SK-N-SH treated with all-trans-retinoic acid at 6 μM for 48 hours (cell line): Measurements from ENCODE around the gene OCIAD2.

Experiments
- ISL1 ChIP-seq: fragments of 250-450 bp; sonication (Bioruptor Pico); IDR thresholded peaks from 2 replicates; pipeline ENCODE4 v2.1.2; 2022; ENCODE audit warnings: mild to moderate bottlenecking, moderate library complexity
- OSR1 ChIP-seq: fragments of 250-450 bp; sonication (Bioruptor Pico); IDR thresholded peaks from 2 replicates; pipeline ENCODE4 v1.8.0; 2022; ENCODE audit warnings: moderate library complexity, mild to moderate bottlenecking, inconsistent platforms
- PPARA ChIP-seq: fragments of 250-450 bp; sonication (Bioruptor Pico); IDR thresholded peaks from 2 replicates; pipeline ENCODE4 v1.5.0; 2020; ENCODE audit warnings: mild to moderate bottlenecking, borderline replicate concordance
- RARB ChIP-seq: fragments of 250-450 bp; sonication (Bioruptor Pico); IDR thresholded peaks from 2 replicates; pipeline ENCODE4 v1.8.0; 2021; ENCODE audit warnings: mild to moderate bottlenecking, moderate library complexity
- TCF4 ChIP-seq: fragments of 250-450 bp; sonication (Bioruptor Pico); IDR thresholded peaks from 2 replicates; pipeline ENCODE4 v1.8.0; 2021; ENCODE audit warnings: mild to moderate bottlenecking, moderate library complexity, borderline replicate concordance
- TOX ChIP-seq: fragments of 250-450 bp; sonication (Bioruptor Pico); IDR thresholded peaks from 2 replicates; pipeline ENCODE4 v1.8.0; 2021; ENCODE audit warnings: mild to moderate bottlenecking, moderate library complexity, borderline replicate concordance
- ZFP30 ChIP-seq: fragments of 450-650 bp; formaldehyde crosslinking; IDR thresholded peaks from 2 replicates; pipeline ENCODE4 v1.5.0; 2022; ENCODE audit warnings: mild to moderate bottlenecking, moderate library complexity
- ZNF565 ChIP-seq: fragments of 450-650 bp; formaldehyde crosslinking; conservative IDR thresholded peaks from 2 replicates; pipeline ENCODE4 v1.5.0; 2020; ENCODE audit warnings: low read depth, mild to moderate bottlenecking, moderate library complexity
- ZNF70 ChIP-seq: fragments of 450-650 bp; formaldehyde crosslinking; IDR thresholded peaks from 2 replicates; pipeline ENCODE4 v1.5.0; 2020; ENCODE audit warnings: mild to moderate bottlenecking, moderate library complexity
- TF ChIP-seq, protein P1 (sequence below): fragments of 250-450 bp; sonication (Bioruptor Pico); IDR thresholded peaks from 2 replicates; pipeline ENCODE4 v1.5.1; 2020; ENCODE audit warnings: low read depth, mild to moderate bottlenecking, moderate library complexity
- TF ChIP-seq, protein P2 (sequence below): fragments of 250-450 bp; sonication (Bioruptor Pico); IDR thresholded peaks from 2 replicates; pipeline ENCODE4 v1.8.0; 2021; ENCODE audit warnings: low read depth, mild to moderate bottlenecking, moderate library complexity, borderline replicate concordance

- no peak for TF ChIP-seq ISL1 (CRISPR knock-in tag)
- TF ChIP-seq TCF4: no peak
- TF ChIP-seq, protein P1, sequence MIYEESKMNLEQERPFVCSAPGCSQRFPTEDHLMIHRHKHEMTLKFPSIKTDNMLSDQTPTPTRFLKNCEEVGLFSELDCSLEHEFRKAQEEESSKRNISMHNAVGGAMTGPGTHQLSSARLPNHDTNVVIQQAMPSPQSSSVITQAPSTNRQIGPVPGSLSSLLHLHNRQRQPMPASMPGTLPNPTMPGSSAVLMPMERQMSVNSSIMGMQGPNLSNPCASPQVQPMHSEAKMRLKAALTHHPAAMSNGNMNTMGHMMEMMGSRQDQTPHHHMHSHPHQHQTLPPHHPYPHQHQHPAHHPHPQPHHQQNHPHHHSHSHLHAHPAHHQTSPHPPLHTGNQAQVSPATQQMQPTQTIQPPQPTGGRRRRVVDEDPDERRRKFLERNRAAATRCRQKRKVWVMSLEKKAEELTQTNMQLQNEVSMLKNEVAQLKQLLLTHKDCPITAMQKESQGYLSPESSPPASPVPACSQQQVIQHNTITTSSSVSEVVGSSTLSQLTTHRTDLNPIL (CRISPR knock-in tag): no peak
- TF ChIP-seq PPARA (CRISPR knock-in tag): no peak
- TF ChIP-seq, protein P2, sequence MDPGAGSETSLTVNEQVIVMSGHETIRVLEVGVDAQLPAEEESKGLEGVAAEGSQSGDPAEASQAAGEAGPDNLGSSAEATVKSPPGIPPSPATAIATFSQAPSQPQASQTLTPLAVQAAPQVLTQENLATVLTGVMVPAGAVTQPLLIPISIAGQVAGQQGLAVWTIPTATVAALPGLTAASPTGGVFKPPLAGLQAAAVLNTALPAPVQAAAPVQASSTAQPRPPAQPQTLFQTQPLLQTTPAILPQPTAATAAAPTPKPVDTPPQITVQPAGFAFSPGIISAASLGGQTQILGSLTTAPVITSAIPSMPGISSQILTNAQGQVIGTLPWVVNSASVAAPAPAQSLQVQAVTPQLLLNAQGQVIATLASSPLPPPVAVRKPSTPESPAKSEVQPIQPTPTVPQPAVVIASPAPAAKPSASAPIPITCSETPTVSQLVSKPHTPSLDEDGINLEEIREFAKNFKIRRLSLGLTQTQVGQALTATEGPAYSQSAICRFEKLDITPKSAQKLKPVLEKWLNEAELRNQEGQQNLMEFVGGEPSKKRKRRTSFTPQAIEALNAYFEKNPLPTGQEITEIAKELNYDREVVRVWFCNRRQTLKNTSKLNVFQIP (CRISPR knock-in tag): no peak
- TF ChIP-seq ZFP30: no peak
- no peak for TF ChIP-seq ZNF565 (CRISPR knock-in tag)
- TF ChIP-seq TOX (CRISPR knock-in tag): no peak
- TF ChIP-seq ZNF70 (CRISPR knock-in tag): no peak
- no peak for TF ChIP-seq OSR1 (CRISPR knock-in tag)
- TF ChIP-seq RARB (CRISPR knock-in tag): no peak
Measured at GRCh38 chr4:48863728-48864127, 42.8 kb downstream of the OCIAD2 start.
